Measurements from ENCODE around the gene RBFOX1.

Gene RBFOX1

DNA sequence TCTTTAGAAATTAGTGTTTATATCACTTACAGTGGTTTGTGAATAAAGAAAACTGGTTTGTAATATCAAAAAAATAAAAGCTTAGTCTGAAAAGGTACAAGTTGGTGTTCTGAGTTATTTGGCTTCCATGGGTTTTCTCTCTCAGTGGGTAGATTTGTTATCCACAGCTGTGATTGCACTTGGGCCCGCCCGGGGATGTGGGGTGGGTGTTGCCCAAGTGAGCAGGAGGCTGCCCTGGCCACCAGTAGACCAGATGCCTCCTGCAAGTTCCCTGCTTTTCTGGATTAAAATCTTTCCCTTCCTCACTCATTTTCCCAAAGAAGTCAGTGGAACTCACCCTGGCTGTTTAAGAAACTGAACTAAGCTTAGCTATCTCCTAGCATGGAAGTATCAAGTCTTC, 380.6 kb downstream of the RBFOX1 start:
- DNase-seq: no peak

DNA sequence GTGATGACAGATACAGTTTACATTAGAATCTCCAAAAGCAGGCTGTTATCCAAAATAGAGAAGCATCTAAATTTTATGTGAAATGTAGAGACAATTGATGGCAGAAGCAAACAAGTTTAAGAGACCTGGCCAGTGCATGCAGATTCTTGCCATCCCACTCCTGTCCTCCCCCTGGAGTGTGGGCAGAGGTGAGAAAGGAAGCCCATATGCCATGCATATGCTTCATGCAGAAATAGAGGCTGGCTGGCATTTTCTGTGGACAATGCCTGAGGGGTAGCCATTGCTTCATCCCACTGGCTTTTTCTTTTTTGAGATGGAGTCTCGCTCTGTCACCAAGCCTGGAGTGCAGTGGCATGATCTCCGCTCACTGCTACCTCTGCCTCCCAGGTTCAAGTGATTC, 382.1 kb downstream of the RBFOX1 start:
- no peak for DNase-seq

DNA sequence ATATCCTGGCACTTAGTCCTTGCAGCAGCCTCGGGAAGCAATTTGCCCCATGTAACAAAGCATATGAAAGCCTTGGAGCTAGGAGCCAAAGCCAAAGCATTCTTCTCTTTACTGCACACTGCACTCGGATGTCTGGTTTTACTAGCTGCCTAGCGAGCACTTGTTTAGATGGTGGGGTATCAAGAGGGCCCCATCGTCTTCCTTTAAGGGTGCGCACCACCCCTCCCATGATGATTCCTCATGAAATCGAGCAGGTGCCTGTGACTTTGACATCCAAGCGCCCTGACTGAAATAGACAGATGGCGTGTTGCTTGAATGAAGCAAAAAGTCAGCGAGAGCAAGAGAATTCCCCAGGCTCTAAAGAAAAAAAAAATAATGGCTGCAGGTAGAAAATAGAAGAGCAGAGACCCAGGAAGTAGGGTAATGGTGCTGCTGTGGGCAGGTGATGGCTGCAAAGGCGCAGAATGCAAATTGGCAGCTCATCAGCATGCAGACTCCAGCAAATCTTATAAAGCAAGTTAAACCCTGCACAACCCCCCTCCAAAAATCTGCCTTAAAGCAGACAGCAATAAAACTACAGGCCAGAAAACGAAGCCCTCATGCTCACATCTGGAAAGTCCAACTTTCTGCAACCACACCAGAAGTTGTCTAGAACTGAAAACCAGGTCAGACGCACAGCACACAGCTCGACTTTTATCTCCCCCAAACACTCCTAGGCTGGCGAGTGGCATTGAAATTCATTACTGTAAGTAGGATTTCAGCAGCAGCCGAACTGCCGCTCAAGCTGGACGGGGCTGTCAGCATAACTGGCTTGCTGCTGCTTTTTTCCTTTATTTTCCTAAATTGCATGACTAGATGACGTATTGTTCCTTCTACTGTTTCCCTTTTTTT, 384.3 kb downstream of the RBFOX1 start:
- DNase-seq: no peak

DNA sequence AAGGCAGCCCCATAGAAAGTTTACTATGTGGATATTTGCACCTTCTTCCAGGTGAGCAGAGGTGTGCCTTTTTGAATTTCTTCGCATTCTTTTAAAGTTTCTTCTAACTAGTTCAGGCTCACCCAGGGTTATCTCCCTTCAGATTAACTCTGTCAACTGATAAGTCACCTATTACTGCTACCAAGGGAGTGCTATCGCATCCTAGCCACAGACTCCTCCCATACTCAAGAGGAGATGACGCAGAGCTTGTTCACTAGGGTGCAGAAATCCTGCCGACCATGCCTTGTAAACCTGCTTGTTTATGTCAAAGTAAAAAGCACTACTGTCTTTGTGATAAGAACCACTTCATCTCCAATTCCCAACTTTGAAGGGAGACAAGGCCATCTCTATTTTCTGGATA, 390.1 kb downstream of the RBFOX1 start:
- no peak for DNase-seq

DNA sequence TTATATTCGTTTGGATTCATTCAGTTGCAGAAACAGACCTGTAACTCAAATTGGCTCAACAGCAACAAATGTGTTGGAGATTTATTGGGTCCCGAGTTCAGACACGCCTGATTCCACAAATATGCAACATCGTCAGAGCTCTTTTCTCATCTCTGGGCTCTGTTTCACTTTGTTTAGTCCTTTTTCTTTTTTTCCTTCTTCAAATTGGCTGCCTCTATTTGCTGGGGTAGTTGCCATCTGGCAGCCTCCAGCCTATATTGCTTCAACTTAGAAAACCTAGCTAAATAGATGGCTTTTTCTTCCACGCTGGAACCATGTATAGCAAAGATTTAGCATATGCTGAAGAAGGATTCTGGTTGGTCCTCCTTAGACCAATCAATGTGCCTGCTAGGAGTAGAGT, 398.5 kb downstream of the RBFOX1 start:
- no peak for DNase-seq

DNA sequence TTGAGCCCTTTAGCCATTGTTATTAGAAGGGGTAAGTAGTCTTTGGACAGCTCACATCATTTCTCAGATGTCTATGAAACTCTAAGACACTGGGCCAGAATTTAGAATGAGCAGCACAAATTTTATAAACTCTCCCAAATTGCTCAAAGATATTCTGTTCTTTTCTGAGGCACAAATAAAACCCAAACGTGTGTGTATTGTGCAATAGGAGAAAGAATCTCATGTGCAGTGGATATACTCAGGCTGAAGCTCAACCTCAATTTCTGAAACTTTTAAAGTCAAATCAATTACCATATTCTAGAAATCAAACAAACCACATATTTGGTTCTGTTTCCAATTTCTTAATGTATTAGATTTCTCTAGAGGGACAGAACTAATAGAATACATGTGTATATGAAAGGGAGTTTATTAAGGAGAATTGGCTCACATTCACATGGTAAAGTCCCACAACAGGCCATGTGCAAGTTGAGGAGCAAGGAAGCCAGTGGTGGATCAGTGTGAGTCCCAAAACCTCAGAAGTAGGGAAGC, 403.6 kb downstream of the RBFOX1 start:
- DNase-seq: no peak

DNA sequence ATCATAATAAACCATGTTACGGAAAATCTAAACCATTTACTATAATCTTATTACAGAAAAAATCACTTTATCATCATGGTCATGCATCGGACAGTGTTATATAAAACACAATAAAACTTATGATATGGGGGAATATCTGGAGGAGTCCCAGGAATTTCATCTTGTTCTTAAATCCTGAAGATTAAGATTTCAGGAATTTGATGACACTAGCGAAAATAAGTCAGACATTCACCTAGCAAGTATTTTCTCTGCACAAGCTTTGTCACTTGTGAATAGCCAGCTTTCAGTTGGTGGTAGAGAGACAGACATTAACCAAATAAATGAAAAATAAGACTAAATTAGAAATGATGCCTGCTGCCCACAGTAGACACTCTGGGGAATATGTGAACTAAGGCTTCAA, 410.0 kb downstream of the RBFOX1 start:
- no peak for DNase-seq

DNA sequence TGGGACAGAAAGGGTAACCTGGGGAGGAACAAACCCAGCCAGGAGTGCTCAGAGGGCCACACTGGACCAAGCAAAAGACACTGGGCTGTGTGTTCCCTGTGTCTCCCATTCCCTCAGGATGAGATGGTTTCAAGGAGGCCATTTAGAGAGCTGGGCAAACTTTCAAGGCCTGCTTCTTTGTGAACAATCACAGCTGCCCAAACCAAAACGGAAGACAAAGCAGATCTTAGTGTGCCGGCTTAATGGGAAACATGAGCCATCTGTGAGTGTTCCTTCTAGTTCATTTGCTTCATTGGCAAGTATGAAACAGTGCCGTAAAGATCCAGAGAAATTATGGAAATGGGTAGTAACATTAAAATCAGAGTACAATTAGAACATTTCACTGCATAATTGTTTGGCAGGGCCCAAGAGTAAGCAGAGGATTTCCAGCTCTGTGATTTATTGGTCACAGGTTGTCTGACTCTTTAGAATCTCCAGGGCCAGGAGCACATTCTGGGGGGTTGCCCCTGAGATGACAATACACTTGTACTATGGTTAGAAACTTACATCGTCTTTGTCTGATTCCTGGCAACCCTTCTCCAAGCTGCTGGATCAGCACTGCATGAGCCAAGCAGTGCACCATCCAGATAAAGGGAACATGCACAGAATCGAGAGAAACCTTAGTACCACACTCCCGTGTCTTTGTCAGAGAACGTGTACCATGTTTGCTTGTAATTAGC, 412.1 kb downstream of the RBFOX1 start:
- DNase-seq: no peak

DNA sequence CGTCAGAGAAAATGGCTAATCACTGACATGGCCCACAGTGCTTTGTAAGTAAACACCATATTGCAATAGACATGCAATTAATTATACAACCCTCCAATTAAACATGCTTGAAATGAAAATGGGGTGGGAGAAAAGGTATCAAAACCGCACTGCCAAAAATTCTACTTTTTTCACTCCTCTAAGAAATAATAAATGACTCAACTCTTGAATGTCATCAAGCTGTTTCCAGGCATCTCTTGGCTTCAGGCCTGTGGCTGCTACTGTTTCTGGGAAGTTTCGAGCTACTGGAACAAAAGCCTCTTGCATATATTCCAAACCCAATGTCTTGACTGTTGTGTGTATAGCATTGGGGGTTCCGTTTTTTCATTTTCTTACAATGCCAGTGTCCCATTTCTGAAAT, 412.6 kb downstream of the RBFOX1 start:
- no peak for DNase-seq

GRCh38 chr16:7746941-7747340, 414.3 kb downstream of the RBFOX1 start:
- DNase-seq: no peak

GRCh38 chr16:7748522-7748921, 415.9 kb downstream of the RBFOX1 start:
- DNase-seq: no peak

DNA sequence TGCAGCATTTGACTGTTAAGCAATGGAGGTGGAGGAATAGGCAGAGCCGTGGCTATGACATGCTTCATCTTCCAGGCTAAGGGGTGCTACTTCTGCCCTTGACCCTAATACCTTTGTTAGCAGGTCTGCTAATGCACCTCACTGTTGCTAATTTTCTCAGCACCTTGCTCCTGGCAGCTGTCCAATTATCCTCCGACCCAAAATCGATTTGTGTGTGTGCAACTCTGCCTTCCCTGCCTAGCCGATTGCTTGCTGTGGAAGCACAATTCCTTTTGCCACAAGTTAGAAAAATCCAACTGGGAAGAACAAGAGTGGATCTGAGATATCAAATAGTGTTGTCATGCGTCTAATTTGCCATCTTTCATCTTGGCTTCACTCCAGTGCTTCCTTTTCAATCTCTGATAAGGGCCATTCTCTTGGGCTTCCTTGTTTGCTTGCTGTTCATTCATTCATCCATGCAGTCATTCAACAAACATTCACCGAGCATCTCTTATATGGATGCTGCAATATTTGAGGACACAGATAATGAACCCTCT, 422.8 kb downstream of the RBFOX1 start:
- DNase-seq: no peak
